Measurements from ENCODE around the gene ALK. TPM values are rescaled to one million over a fixed set of nuclear protein-coding genes. Genes with fewer than 3 reads are reported as not detected.

The ALK gene
- total RNA-seq, 2 experiments from 2014 or later: not detected

DNA sequence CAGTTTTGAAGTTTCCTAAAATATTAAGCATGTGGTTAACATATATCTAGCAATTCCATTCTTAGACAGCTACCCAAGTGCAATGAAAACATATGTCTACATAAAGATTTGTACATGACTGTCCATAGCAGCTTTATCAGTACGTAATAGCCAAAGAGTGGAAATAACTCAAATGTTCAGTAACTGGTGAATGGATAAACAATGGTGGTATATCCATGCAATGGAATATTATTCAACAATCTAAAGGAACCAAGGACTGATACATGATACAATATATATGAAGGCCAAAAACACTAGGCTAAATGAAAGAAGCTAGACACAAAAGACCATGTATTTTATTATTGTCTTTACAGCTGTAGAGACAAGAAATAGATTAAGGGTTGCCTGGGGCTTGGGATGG, 361.4 kb downstream of the ALK start:
- Mint-ChIP-seq H3K27me3 (peaks cover 8% of the 10 kb centered on the region), H3K27ac (no peak overlapping the region), H3K9me3 (no peaks in the 10 kb centered on the region), H3K4me3 (no peak overlapping the region), H3K36me3 (no peaks in the 10 kb centered on the region), H3K4me1 (ENCODE audit: low read depth) (no peaks in the 10 kb centered on the region)
- ChIA-PET CTCF (no interaction called here), POLR2A (no interaction called here)
- intact Hi-C loops (cut with micrococcal nuclease): no loop called here
- no peak for DNase-seq

DNA sequence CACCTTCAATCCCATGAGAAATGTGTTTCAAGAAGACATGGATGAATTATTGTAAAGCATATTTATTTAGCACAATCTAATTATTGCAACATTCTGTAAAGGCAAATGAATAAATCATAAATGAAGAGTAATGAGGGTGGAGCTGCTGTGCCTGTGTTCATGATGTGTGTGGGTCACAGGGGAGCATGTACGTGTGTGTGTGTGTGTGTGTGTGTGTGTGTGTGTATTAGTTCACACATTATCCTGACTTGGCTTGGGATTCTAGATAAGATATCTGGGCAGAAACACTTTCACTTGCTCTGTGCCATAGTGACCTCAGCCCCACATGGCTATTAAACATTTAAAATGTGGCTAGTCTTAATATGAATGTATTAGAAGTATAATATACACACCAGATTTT, 361.8 kb downstream of the ALK start:
- Mint-ChIP-seq H3K36me3 (no peaks in the 10 kb centered on the region), H3K4me1 (ENCODE audit: low read depth) (no peaks in the 10 kb centered on the region), H3K4me3 (no peak overlapping the region), H3K27ac (no peak overlapping the region), H3K9me3 (no peaks in the 10 kb centered on the region), H3K27me3 (peaks cover 10% of the 10 kb centered on the region)
- POLR2A ChIA-PET: no interaction called here
- CTCF ChIA-PET: no interaction called here
- DNase-seq: no peak
- intact Hi-C loops (cut with micrococcal nuclease): no loop called here

DNA sequence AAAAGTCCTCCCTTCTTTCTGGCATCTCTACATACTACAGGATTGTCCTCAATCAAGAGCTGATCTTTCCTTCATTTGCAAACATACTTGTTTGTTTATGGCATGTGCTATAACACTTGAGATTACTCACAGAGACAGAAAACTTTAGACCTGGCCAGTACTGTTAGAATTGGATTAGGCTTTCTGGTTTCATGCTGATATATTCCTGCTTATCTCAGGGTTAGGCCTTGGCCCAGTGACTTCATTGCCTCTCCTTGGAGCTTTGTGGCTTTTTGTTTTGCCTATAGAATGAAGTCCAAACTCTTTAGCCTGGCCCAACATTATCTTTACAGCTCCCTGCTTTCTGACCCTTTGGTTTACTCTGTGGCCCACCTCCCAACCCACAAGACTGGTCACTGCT, 363.3 kb downstream of the ALK start:
- ChIA-PET CTCF (no interaction called here), POLR2A (no interaction called here)
- Mint-ChIP-seq H3K27me3 (peaks cover 13% of the 10 kb centered on the region), H3K4me1 (ENCODE audit: low read depth) (no peaks in the 10 kb centered on the region), H3K9me3 (no peaks in the 10 kb centered on the region), H3K36me3 (no peaks in the 10 kb centered on the region), H3K4me3 (no peak overlapping the region), H3K27ac (no peak overlapping the region)
- intact Hi-C loops (cut with micrococcal nuclease): no loop called here
- no peak for DNase-seq

DNA sequence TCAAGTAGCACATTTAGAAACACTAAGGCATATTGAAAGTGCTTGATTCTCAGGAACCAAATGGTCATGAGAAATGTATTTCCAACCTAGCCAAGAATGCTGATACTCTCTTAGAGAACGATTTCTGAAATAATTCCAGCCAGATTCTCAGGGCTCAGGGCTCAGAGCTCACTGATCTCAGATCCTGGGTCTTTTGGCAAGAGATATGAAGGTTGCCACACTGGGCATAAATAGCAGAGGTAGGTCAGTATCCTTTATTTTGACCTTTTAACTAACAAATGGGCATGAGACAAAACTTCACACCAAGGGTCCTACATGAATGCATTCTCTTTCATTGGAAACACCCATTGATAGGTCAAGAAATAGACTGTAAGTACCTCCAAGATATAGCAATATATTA, 364.1 kb downstream of the ALK start:
- Mint-ChIP-seq H3K27ac (no peak overlapping the region), H3K27me3 (peaks cover 16% of the 10 kb centered on the region)

DNA sequence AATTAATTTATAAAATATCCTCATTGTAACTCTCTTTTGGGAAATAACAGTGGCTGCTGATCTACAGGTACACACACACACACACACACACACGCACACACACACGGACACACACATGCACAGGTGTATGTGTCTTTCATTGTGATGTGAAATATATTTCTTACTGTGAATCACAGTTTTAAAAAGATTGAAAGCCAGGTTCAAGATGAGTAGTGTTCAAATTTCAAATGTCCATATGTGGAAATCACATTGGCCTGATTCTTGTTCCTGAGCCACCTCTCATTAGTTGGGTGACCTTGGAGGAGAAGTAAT, 372.4 kb downstream of the ALK start:
- CTCF ChIA-PET: no interaction called here
- Mint-ChIP-seq H3K27me3 (peaks cover 19% of the 10 kb centered on the region), H3K9me3 (no peaks in the 10 kb centered on the region), H3K4me3 (no peak overlapping the region), H3K4me1 (ENCODE audit: low read depth) (no peaks in the 10 kb centered on the region), H3K27ac (no peak overlapping the region), H3K36me3 (no peaks in the 10 kb centered on the region)
- DNase-seq: no peak
- POLR2A ChIA-PET: no interaction called here
- intact Hi-C loops (cut with micrococcal nuclease): no loop called here

More for the DNA sequence above, 364.1 kb downstream of the ALK start:
- Mint-ChIP-seq H3K9me3 (no peaks in the 10 kb centered on the region), H3K36me3 (no peaks in the 10 kb centered on the region), H3K4me1 (ENCODE audit: low read depth) (no peaks in the 10 kb centered on the region), H3K4me3 (no peak overlapping the region)
- ChIA-PET CTCF (no interaction called here), POLR2A (no interaction called here)
- DNase-seq: no peak
- intact Hi-C loops (cut with micrococcal nuclease): no loop called here

DNA sequence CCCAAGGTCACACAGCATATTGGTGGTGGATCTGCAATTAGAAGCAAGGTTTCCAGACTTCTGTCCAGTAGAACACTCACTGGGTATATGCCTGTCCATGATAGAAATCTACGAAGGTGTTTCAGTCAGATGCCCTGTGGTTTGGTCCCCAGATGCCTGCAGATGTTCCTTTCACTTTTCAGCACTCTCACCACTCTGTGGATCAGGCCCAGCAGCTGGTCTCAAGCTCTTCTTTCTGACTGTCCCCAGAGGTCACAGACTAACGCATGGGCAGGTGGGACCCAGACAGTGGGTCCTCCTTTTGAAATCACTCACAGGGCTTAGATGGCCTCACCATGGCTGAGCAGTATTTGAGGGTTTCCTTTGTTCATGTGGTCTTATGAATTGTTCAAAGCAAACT, 376.5 kb downstream of the ALK start:
- Mint-ChIP-seq H3K36me3 (no peaks in the 10 kb centered on the region), H3K27ac (no peak overlapping the region), H3K9me3 (no peaks in the 10 kb centered on the region), H3K4me1 (ENCODE audit: low read depth) (no peaks in the 10 kb centered on the region), H3K4me3 (no peak overlapping the region), H3K27me3 (peaks cover 16% of the 10 kb centered on the region)
- ChIA-PET CTCF (no interaction called here), POLR2A (no interaction called here)
- intact Hi-C loops (cut with micrococcal nuclease): no loop called here
- DNase-seq: no peak

DNA sequence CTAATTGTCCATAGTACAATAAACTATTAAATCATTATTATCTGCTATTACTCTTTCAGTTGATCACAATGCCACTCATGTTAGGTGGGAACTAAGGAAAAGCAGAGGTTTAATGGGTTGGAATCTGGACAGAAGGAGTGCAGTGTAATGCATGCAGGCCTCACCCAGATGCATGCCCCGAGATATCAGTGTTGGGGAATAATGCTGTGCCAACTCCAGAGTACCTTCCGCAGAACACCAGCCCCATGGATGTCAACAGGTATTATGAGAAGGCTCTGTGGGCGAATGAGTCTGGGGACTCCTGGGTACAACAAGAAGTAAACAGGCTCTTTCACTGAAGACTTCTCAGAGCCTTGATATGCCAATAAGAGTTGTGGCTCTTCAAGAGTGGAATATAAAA, 377.4 kb downstream of the ALK start:
- H3K27me3 Mint-ChIP-seq: peaks cover 16% of the 10 kb centered on the region
- DNase-seq: no peak
- intact Hi-C loops (cut with micrococcal nuclease): no loop called here
- POLR2A ChIA-PET: no interaction called here
- H3K36me3 Mint-ChIP-seq: no peaks in the 10 kb centered on the region
- H3K27ac Mint-ChIP-seq: no peak overlapping the region
- no peaks in the 10 kb centered on the region for H3K4me1 Mint-ChIP-seq (ENCODE audit: low read depth)
- H3K4me3 Mint-ChIP-seq: no peak overlapping the region
- H3K9me3 Mint-ChIP-seq: no peaks in the 10 kb centered on the region
- CTCF ChIA-PET: no interaction called here

DNA sequence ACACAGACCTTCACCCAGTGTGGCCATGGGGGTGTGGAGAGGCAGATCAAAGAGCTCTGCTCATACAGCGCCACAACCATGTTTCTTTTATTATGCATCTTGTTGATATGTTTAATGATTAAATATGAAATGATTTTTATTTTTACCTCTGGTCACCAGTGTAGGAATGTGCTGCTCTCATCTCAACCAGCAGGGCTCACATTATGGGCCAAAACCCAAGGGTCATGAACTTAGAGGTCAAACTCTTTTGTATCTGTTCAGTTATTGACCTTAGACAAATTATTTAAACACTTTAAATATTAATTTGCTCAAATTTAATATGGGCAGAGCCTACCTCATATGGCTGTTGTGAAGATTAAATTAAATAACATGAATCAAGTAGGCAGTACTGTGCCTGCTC, 386.2 kb downstream of the ALK start:
- Mint-ChIP-seq H3K27ac (no peak overlapping the region), H3K9me3 (no peaks in the 10 kb centered on the region), H3K36me3 (no peaks in the 10 kb centered on the region), H3K4me1 (ENCODE audit: low read depth) (no peaks in the 10 kb centered on the region), H3K27me3 (peaks cover 17% of the 10 kb centered on the region), H3K4me3 (no peak overlapping the region)
- ChIA-PET CTCF (no interaction called here), POLR2A (no interaction called here)
- intact Hi-C loops (cut with micrococcal nuclease): no loop called here
- DNase-seq: no peak

DNA sequence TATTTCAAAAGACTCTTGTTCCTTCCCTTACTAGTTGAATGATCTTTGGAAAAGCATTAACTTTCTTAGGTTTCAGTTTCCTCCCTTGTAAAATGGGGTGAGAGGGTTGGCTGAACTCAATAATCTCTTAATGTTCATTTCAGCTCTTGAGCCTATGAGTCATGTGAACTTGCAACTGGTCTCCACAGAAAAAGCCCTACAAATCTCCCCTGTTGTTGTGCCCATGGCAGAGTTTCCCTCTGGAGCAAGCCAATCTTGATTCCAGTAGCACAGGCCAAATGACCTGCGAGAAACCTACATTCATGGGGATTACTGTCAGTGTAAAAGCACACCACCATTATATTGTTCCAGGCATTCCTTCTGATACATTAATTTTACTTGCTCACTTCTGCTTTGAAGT, 388.9 kb downstream of the ALK start:
- DNase-seq: no peak
- ChIA-PET POLR2A (no interaction called here), CTCF (no interaction called here)
- H3K27me3 Mint-ChIP-seq: peaks cover 22% of the 10 kb centered on the region
- H3K9me3 Mint-ChIP-seq: no peaks in the 10 kb centered on the region
- no peaks in the 10 kb centered on the region for H3K36me3 Mint-ChIP-seq
- intact Hi-C loops (cut with micrococcal nuclease): no loop called here
- H3K4me1 Mint-ChIP-seq (ENCODE audit: low read depth): peaks cover 5% of the 10 kb centered on the region
- no peak overlapping the region for H3K4me3 Mint-ChIP-seq
- H3K27ac Mint-ChIP-seq: no peak overlapping the region

DNA sequence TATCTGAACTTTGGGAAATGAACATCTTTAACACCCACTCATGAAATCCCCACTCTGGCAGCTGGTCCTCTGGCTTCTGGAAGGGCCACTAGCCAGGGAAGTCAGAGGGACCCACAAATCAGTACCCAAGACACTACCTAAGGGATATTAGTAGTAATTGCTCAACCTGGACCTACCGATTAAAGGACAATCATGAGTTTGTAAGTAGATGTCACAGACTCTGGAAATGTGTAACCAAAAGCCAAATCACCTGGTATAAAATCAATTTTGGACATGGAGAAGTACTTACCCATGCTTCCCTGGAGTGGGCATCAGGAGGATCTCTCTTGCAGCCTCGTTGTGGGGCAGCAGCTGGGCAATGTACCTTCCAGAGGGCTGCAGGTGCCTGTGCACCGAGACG, 389.8 kb downstream of the ALK start:
- H3K4me1 Mint-ChIP-seq (ENCODE audit: low read depth): peaks cover 5% of the 10 kb centered on the region
- intact Hi-C loops (cut with micrococcal nuclease): no loop called here
- H3K9me3 Mint-ChIP-seq: no peaks in the 10 kb centered on the region
- H3K27ac Mint-ChIP-seq: no peak overlapping the region
- H3K27me3 Mint-ChIP-seq: peaks cover 22% of the 10 kb centered on the region
- H3K36me3 Mint-ChIP-seq: no peaks in the 10 kb centered on the region
- ChIA-PET POLR2A (no interaction called here), CTCF (no interaction called here)
- no peak overlapping the region for H3K4me3 Mint-ChIP-seq
- no peak for DNase-seq

DNA sequence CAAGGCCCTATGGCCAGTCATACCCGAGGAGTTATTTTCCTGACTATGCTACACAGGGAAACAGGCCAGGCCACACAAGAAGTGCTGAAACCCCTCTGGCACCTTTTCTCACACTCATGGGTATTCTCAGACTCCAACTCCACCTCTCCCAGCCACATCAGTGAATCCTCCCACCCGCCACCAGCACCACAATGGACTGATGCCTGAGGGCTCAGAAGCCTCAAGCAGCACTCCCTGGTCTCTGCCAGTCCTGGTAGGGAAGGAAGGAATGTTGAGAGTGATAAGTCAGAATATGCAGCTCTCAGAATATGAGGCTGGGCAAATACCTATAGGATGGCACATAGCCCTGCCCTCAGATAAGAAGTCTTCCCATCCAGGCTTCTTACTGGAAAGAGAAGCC, 391.1 kb downstream of the ALK start:
- H3K9me3 Mint-ChIP-seq: no peaks in the 10 kb centered on the region
- POLR2A ChIA-PET: no interaction called here
- H3K4me1 Mint-ChIP-seq (ENCODE audit: low read depth): peaks cover 5% of the 10 kb centered on the region
- no peak for DNase-seq
- intact Hi-C loops (cut with micrococcal nuclease): no loop called here
- no peaks in the 10 kb centered on the region for H3K36me3 Mint-ChIP-seq
- H3K27ac Mint-ChIP-seq: no peak overlapping the region
- no peak overlapping the region for H3K4me3 Mint-ChIP-seq
- H3K27me3 Mint-ChIP-seq: peaks cover 18% of the 10 kb centered on the region
- CTCF ChIA-PET: no interaction called here

DNA sequence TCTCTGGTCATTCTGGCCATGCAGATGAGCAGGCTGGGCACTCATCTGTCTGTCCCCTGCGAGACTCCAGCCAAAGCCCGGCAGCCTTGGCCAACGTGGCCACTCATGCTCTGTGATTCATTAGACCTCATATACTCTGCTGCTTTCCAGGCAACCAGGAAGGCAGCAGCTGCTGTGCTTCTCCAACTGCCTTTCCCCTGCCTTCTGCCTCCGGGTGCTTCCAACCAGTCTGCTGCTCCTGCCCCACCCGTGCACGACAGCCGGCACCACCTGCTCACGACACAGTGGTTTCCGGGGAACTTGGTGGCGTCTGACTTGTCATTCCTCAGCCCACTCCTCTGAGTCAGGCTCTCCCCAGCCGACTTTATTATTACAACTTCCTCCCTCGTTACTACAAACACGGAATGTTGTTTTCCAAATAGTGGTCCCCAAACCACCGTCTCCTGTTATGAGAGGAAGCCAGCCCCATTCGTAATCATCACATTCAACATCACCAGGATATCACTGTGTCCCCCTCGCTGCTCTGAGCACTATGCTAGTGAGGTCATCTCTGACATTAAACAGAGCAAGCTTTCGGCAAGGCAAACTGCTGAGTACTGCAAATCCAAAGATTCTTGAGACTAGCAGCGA, 392.4 kb downstream of the ALK start:
- DNase-seq: peak; percentile 64
- no peak overlapping the region for H3K27ac Mint-ChIP-seq
- ChIA-PET CTCF (no interaction called here), POLR2A (no interaction called here)
- H3K4me1 Mint-ChIP-seq (ENCODE audit: low read depth): peaks cover 5% of the 10 kb centered on the region
- peaks cover 16% of the 10 kb centered on the region for H3K27me3 Mint-ChIP-seq
- intact Hi-C loops (cut with micrococcal nuclease): no loop called here
- H3K4me3 Mint-ChIP-seq: no peak overlapping the region
- no peaks in the 10 kb centered on the region for H3K36me3 Mint-ChIP-seq
- H3K9me3 Mint-ChIP-seq: no peaks in the 10 kb centered on the region

DNA sequence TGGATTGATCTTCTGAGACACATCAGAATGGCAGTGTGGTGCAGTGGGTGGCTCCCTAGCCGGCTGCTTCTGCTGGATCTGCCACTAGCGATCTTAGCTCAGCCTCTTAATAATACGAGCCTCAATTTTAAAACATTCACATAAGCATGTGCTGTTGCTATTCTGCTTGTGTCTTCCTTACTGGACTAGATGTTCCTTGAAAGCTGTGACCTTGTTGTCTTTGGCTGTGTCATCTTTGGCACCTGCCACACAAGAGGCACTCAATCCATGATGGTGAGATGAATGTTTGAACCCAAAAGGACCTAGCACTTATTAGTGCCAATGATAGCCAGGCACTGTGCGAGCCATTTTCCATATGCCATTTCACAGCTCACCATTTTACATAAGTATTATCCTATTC, 393.0 kb downstream of the ALK start:
- ChIA-PET POLR2A (no interaction called here), CTCF (interaction anchor here (0.7 kb wide), 1 partner anchor 11 kb away, joined by 3 read pairs; no protein-coding TSS in a partner anchor)
- peaks cover 11% of the 10 kb centered on the region for H3K27me3 Mint-ChIP-seq
- no peak overlapping the region for H3K4me3 Mint-ChIP-seq
- H3K4me1 Mint-ChIP-seq (ENCODE audit: low read depth): peaks cover 5% of the 10 kb centered on the region
- intact Hi-C loops (cut with micrococcal nuclease): no loop called here
- no peak overlapping the region for H3K27ac Mint-ChIP-seq
- no peaks in the 10 kb centered on the region for H3K36me3 Mint-ChIP-seq
- DNase-seq: no peak
- H3K9me3 Mint-ChIP-seq: no peaks in the 10 kb centered on the region

DNA sequence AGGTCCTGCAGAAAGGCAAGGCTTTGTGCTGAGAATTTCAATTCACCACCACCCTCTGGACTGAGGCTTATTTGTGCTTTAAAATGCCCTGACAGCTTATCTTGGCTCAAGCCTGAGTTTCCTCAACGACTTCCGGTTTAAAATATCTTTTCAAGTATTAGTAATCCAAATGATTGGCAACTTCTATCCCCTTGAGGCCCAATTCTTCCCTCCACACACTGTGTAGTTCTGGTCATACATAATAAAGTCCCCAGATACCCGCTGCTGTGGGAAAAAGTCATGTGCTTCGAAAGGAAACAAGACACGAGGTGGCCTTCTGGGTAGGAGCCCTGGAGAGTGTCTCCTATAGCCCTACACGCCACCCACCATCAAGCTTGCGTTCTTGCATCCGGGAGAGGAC, 393.4 kb downstream of the ALK start:
- Mint-ChIP-seq H3K27ac (no peak overlapping the region), H3K36me3 (no peaks in the 10 kb centered on the region), H3K4me1 (ENCODE audit: low read depth) (peaks cover 5% of the 10 kb centered on the region), H3K4me3 (no peak overlapping the region), H3K27me3 (peaks cover 10% of the 10 kb centered on the region), H3K9me3 (no peaks in the 10 kb centered on the region)
- DNase-seq: no peak
- intact Hi-C loops (cut with micrococcal nuclease): no loop called here
- ChIA-PET CTCF (interaction anchor here (0.7 kb wide), 1 partner anchor 10 kb away, joined by 3 read pairs; no protein-coding TSS in a partner anchor), POLR2A (no interaction called here)
